ENCODE measurements around the gene MARK4.

- TF ChIP-seq YY1 (IDR thresholded peaks at IDR 0.05; ENCODE audit: insufficient read depth, insufficient read length) (no peak), SUZ12 (IDR thresholded peaks at IDR 0.05; ENCODE audit: extremely low read depth, insufficient read depth, insufficient read length) (no peak)
Measured at GRCh38 chr19:45224645-45225044, 26.4 kb upstream of the MARK4 start.

All from NT2/D1 (cell line).